Natural killer cell (primary cell): ENCODE data around the gene C1QB. TPM values are rescaled to one million over a fixed set of nuclear protein-coding genes. Genes with fewer than 3 reads are reported as not detected.
A peak's percentile ranks its signal among the peaks of the same experiment; 100 is the strongest.

ENCODE experiments used
- ATAC-seq, 3 donors: fragments of 150-1000 bp in 2 of 3; fragments of 200-7000 bp in 1 of 3; cut with Tn5 transposase; 1 replicate in 1 of 3; 2 replicates in 2 of 3; pipeline ENCODE4 v1.10.0; 2021; ENCODE audit warnings: mild to moderate bottlenecking in 2 of 3, moderate library complexity in 2 of 3
- DNase-seq, 2 donors: peaks; one replicate each; pipeline versions ENCODE4 v3.0.0 to v3.0.0-alpha.2; 2013 to 2021; ENCODE audit warnings: mixed read lengths in 1 of 2
- H3K27ac ChIP-seq: one replicate; pipeline ENCODE4 v1.5.1; 2013; ENCODE audit warnings: mild to moderate bottlenecking, low read length
- H3K27me3 ChIP-seq: one replicate; pipeline ENCODE4 v1.6.1; 2013; ENCODE audit warnings: low read length; ENCODE audit not compliant: control insufficient read depth, insufficient read depth
- H3K36me3 ChIP-seq: one replicate; pipeline ENCODE4 v1.6.1; 2013; ENCODE audit warnings: low read length; ENCODE audit not compliant: control insufficient read depth, insufficient read depth
- H3K4me1 ChIP-seq: one replicate; pipeline ENCODE4 v1.6.1; 2013; ENCODE audit warnings: low read length; ENCODE audit not compliant: control insufficient read depth, insufficient read depth
- H3K4me3 ChIP-seq: one replicate; pipeline ENCODE4 v1.5.1; 2013; ENCODE audit warnings: low read length
- H3K9me3 ChIP-seq: one replicate; pipeline ENCODE4 v1.6.1; 2013; ENCODE audit warnings: low read length; ENCODE audit not compliant: control insufficient read depth, insufficient read depth
- H3K27ac Mint-ChIP-seq, 2 donors: one replicate each; pipeline ENCODE4 v1.8.0; 2022; ENCODE audit warnings: mild to moderate bottlenecking in 2 of 2, mixed read lengths in 2 of 2, moderate library complexity in 1 of 2
- H3K27me3 Mint-ChIP-seq, 2 donors: one replicate each; pipeline ENCODE4 v1.8.0; 2022; ENCODE audit warnings: low read depth in 2 of 2, mixed read lengths in 2 of 2
- H3K36me3 Mint-ChIP-seq: one replicate; pipeline ENCODE4 v1.8.0; 2022; ENCODE audit warnings: mixed read lengths
- H3K4me1 Mint-ChIP-seq, 2 donors: one replicate each; pipeline ENCODE4 v1.8.0; 2022; ENCODE audit warnings: mixed read lengths in 2 of 2
- H3K4me3 Mint-ChIP-seq: one replicate; pipeline ENCODE4 v1.8.0; 2022; ENCODE audit warnings: mild to moderate bottlenecking, moderate library complexity, mixed read lengths
- H3K9me3 Mint-ChIP-seq, 2 donors: one replicate each; pipeline ENCODE4 v1.8.0; 2022; ENCODE audit warnings: mixed read lengths in 2 of 2
- CTCF ChIP-seq: fragments of 200-600 bp; IDR thresholded peaks from one replicate; pipeline ENCODE4 v1.8.0; 2022; ENCODE audit warnings: antibody characterized with exemption
- WGBS: methylation state at CpG from one replicate; pipeline ENCODE4 v1.1.7; 2013; ENCODE audit warnings: missing lambda C conversion rate; ENCODE audit not compliant: insufficient coverage; 5-methylcytosine and 5-hydroxymethylcytosine counted together
- intact Hi-C: fragments of 100-400 bp; cut with micrococcal nuclease; formaldehyde crosslinking; loops from one replicate; pipeline ENCODE4 v1.14.2; 2022
- total RNA-seq, 4 donors: library from RNA; stranded (reverse); fragments of 120-200 nt in 1 of 4; gene quantifications; one replicate each; pipeline versions ENCODE4 v1.2.3 to v1.2.4, GENCODE V29; 2013 to 2022

Gene C1QB
- total RNA-seq, 3 donors from 2014 or later (not counting 1 experiment from before 2014, with no cell fraction given): 0.70 to 1.3 TPM; not detected in 1

- H3K4me3 Mint-ChIP-seq: no peak overlapping the region
- no peak overlapping the region for H3K27ac ChIP-seq
- intact Hi-C loops: loop anchor here (1.0 kb wide), 1 partner anchor 222 kb away; no protein-coding TSS in a partner anchor
- ATAC-seq (peak; percentile 54 to 93 (median 90)), DNase-seq (peak; percentile 59 to 75)
- H3K4me3 ChIP-seq: no peak overlapping the region
- WGBS: 11% methylated on average over 14 of the region's 18 CpGs
- H3K27ac Mint-ChIP-seq: no peak overlapping the region
- peak; percentile 76 for TF ChIP-seq CTCF
- no peaks in the 10 kb centered on the region for H3K36me3 Mint-ChIP-seq
- peaks cover 0 to 6% of the 10 kb centered on the region in 2 donors for H3K27me3 Mint-ChIP-seq
- H3K27me3 ChIP-seq: no peaks in the 10 kb centered on the region
- peaks cover 0 to 2% of the 10 kb centered on the region in 2 donors for H3K4me1 Mint-ChIP-seq
- H3K9me3 Mint-ChIP-seq: no peaks in the 10 kb centered on the region
- no peaks in the 10 kb centered on the region for H3K9me3 ChIP-seq
- H3K36me3 ChIP-seq: no peaks in the 10 kb centered on the region
- peaks cover 4% of the 10 kb centered on the region for H3K4me1 ChIP-seq
Observed at GRCh38 chr1:22641906-22642636, 11.0 kb upstream of the C1QB start.

GRCh38 chr1:22643381-22643780 lies 9.7 kb upstream of the C1QB start, which contains the start of gene C1QC:
TSS of gene C1QC (plus strand) at chr1:22643633. CDS start at chr1:22644024, 391 bp downstream.
- H3K4me3 Mint-ChIP-seq: no peak within 1 kb of the TSS
- WGBS: 56% methylated on average over 8 of the region's 8 CpGs
- no peaks in the 10 kb centered on the region for H3K36me3 Mint-ChIP-seq
- H3K27me3 Mint-ChIP-seq: peaks cover 0 to 3% of the 10 kb centered on the region in 2 donors
- H3K27me3 ChIP-seq: no peaks in the 10 kb centered on the region
- H3K4me1 Mint-ChIP-seq: no peaks in the 10 kb centered on the region
- H3K4me3 ChIP-seq: no peak within 1 kb of the TSS
- H3K36me3 ChIP-seq: no peaks in the 10 kb centered on the region
- peaks cover 4% of the 10 kb centered on the region for H3K4me1 ChIP-seq
- DNase-seq (no peak), ATAC-seq (no peak)
- intact Hi-C loops: no loop called here
- TF ChIP-seq CTCF: no peak
- no peak within 1 kb of the TSS for H3K27ac Mint-ChIP-seq
- no peak within 1 kb of the TSS for H3K27ac ChIP-seq
- no peaks in the 10 kb centered on the region for H3K9me3 ChIP-seq
- no peaks in the 10 kb centered on the region for H3K9me3 Mint-ChIP-seq

DNA sequence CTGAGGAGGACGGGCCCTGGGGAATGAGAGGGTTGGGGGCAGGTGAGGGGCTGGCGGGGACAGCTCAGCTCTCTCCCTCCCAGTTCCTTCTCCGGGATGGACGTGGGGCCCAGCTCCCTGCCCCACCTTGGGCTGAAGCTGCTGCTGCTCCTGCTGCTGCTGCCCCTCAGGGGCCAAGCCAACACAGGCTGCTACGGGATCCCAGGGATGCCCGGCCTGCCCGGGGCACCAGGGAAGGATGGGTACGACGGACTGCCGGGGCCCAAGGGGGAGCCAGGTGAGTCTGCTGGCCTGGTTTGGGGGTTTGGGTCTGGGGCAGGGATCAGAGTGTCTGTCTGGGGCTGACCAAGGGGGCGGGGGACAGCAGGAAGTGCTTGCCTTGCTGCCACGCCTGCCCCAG lies 9.1 kb upstream of the C1QB start:
- no peak for ATAC-seq

More for the DNA sequence above, 9.1 kb upstream of the C1QB start:
- H3K4me1 ChIP-seq: peaks cover 4% of the 10 kb centered on the region
- no peak overlapping the region for H3K4me3 ChIP-seq
- H3K9me3 ChIP-seq: no peaks in the 10 kb centered on the region
- no peak overlapping the region for H3K27ac Mint-ChIP-seq
- no peak for TF ChIP-seq CTCF
- 85% methylated on average over 12 of the region's 12 CpGs for WGBS
- H3K4me3 Mint-ChIP-seq: no peak overlapping the region
- intact Hi-C loops: no loop called here
- H3K36me3 Mint-ChIP-seq: no peaks in the 10 kb centered on the region
- H3K27me3 ChIP-seq: no peaks in the 10 kb centered on the region
- DNase-seq: no peak
- no peaks in the 10 kb centered on the region for H3K9me3 Mint-ChIP-seq
- H3K36me3 ChIP-seq: no peaks in the 10 kb centered on the region
- no peak overlapping the region for H3K27ac ChIP-seq
- H3K27me3 Mint-ChIP-seq: peaks cover 0 to 3% of the 10 kb centered on the region in 2 donors
- H3K4me1 Mint-ChIP-seq: no peaks in the 10 kb centered on the region
